ENCODE data around the gene FHIP1B. TPM values are rescaled to one million over a fixed set of nuclear protein-coding genes. Genes with fewer than 3 reads are reported as not detected.

Gene FHIP1B
- total RNA-seq (2022; extraction: Qiagen RNA extraction), result 13.4 to 18.5 TPM (median 17.1 TPM) in 5 replicates

DNA sequence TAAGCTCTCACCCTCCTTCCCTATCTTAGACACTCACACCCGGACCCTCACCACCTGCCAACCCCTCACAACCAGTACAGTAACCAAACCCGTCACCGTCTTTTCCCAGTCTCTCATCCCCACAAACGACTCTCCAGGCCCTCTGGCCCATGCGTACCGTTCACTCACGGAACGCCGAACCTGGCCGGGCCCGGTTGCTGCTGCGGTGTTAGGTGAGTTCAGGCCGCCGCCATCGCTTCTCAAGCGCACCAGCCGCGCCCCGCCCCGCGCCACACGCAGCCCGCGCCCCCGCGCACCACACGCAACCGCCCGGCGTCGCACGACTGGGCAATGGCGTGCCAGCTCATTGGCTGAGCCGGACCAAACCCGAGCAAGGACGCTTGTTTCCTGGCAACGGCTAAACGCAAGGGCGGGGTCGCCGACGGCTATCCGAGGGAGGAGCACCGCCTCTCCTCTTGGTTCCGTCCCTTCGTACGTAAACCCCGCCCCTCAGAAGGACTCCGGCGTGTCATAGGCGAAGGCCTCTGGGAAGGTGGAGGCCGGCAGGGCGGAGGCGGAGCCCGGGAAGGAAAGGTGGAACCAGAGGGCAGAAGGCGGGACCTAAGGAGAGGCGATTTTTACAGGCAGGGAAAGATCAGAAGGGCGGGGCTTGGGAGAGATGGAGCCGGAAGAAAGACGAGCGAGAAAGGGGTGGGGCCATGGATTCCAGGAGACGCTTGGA lies at the start of gene FHIP1B:
FHIP1B (minus strand) TSS at position 250 of the 721 bp plus-strand sequence. CDS start 10,120 bp downstream, outside the sequence.

DNA sequence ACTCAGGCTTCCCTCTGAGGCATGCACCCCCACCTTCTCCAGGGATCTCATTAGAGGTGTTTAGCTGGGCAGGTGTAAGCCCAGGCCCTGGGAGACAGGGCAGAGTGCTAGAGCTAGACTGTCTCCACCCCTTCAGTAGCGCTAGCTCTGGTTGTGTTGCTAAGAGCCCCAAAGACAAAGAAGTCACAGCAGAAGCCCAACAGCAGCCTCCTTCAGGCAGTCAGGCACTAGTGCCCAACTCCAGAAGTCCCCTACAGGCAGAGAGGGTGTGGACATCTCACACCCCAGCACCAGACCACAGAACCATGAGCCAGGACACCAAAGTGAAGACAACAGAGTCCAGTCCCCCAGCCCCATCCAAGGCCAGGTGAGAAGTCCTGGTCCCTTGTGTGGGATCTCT lies 4.5 kb upstream of the FHIP1B start, which contains the start of gene CNGA4:
CNGA4 (plus strand) TSS at position 188 of the 400 bp plus-strand sequence; CDS start at position 306, 118 bp downstream.

DNA sequence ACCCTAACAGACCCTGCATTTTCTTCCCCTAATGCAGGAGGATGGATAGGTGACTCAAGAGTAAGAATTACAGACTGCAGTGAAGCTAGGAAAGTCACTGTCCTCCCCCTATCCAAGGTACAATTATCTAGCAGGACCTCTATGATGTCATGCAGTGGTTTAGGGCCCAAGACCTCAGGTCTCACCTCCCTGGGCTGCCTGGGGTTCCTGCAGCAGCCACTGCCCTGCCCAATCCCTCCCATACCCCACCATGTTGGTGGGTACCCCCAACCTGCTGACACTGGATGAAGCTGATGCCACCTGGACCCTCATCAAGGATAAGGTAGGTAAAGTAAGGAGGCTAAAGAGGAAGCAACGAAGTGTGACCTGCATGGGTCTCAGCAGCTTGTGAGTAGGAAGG lies 29.1 kb downstream of the FHIP1B start, which contains the start of gene C11orf42:
C11orf42 (plus strand) TSS at position 192 of the 400 bp plus-strand sequence; CDS start at position 251, 59 bp downstream.

DNA sequence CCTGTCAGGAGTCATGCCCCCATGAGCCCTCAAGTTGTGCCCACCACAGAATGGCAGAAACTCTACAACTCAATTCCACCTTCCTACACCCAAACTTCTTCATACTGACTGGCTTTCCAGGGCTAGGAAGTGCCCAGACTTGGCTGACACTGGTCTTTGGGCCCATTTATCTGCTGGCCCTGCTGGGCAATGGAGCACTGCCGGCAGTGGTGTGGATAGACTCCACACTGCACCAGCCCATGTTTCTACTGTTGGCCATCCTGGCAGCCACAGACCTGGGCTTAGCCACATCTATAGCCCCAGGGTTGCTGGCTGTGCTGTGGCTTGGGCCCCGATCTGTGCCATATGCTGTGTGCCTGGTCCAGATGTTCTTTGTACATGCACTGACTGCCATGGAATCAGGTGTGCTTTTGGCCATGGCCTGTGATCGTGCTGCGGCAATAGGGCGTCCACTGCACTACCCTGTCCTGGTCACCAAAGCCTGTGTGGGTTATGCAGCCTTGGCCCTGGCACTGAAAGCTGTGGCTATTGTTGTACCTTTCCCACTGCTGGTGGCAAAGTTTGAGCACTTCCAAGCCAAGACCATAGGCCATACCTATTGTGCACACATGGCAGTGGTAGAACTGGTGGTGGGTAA lies 35.1 kb downstream of the FHIP1B start, which contains the start of gene OR52W1:
OR52W1 (plus strand) TSS at position 51 of the 637 bp plus-strand sequence; CDS start at position 51, 0 bp downstream.

DNA sequence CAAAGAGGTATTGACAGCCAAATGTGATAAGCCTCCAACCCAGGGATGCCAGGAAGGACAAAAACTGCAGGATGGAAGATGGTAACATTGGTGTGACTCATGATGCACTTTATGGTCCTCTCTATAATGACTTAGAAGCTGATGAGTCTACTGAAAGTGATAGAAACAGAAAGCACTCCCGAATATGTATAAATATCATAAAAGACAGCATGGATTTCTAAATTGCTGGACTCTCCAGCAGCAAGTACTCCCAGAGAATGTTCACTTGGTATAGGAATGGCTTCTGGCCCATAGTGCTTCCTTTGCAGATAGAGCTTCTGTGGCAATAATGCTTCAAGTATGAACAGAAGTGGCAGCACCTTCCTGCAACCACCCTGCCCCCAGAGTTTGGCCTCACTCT lies 64.2 kb downstream of the FHIP1B start, which contains the start of gene OR52B2:
OR52B2 (minus strand) TSS at position 101 of the 400 bp plus-strand sequence; CDS start at position 101, 0 bp downstream.

Other genes starting within 250 kb of the FHIP1B start
- not detected in 5 replicates for gene OR52L1, start 247.7 kb downstream of the FHIP1B start, total RNA-seq (2022; extraction: Qiagen RNA extraction)
- not detected in 5 replicates for gene OR56A4, start 227.7 kb downstream of the FHIP1B start, total RNA-seq (2022; extraction: Qiagen RNA extraction)
- gene OR56A1, start 203.9 kb downstream of the FHIP1B start, total RNA-seq (2022; extraction: Qiagen RNA extraction), result not detected in 5 replicates
- not detected in 5 replicates for gene OR56B4, start 127.0 kb downstream of the FHIP1B start, total RNA-seq (2022; extraction: Qiagen RNA extraction)
- not detected in 5 replicates for gene OR52B2, start 64.3 kb downstream of the FHIP1B start, total RNA-seq (2022; extraction: Qiagen RNA extraction)
- not detected in 5 replicates for gene OR52W1, start 35.4 kb downstream of the FHIP1B start, total RNA-seq (2022; extraction: Qiagen RNA extraction)
- gene C11orf42, start 29.1 kb downstream of the FHIP1B start, total RNA-seq (2022; extraction: Qiagen RNA extraction), result not detected in 5 replicates
- 0.06 to 0.09 TPM (median 0.07 TPM) in 5 replicates for gene CNGA4, start 4.5 kb upstream of the FHIP1B start, total RNA-seq (2022; extraction: Qiagen RNA extraction)
- gene CCKBR, start 25.2 kb upstream of the FHIP1B start, total RNA-seq (2022; extraction: Qiagen RNA extraction), result not detected in 5 replicates
- 18.1 to 27.0 TPM (median 23.8 TPM) in 5 replicates for gene CAVIN3, start 85.9 kb upstream of the FHIP1B start, total RNA-seq (2022; extraction: Qiagen RNA extraction)
- gene SMPD1, start 155.8 kb upstream of the FHIP1B start, total RNA-seq (2022; extraction: Qiagen RNA extraction), result 9.1 to 11.5 TPM (median 10.3 TPM) in 5 replicates
- gene APBB1, start 184.5 kb upstream of the FHIP1B start, total RNA-seq (2022; extraction: Qiagen RNA extraction), result 16.5 to 19.3 TPM (median 17.6 TPM) in 5 replicates
- gene HPX, start 206.4 kb upstream of the FHIP1B start, total RNA-seq (2022; extraction: Qiagen RNA extraction), result 0.31 to 0.55 TPM (median 0.40 TPM) in 5 replicates
- gene TRIM3, start 239.3 kb upstream of the FHIP1B start, total RNA-seq (2022; extraction: Qiagen RNA extraction), result 11.8 to 22.6 TPM (median 18.1 TPM) in 5 replicates
- gene ARFIP2, start 246.7 kb upstream of the FHIP1B start, total RNA-seq (2022; extraction: Qiagen RNA extraction), result 48.7 to 56.6 TPM (median 52.4 TPM) in 5 replicates
- 23.3 to 27.0 TPM (median 25.8 TPM) in 5 replicates for gene TIMM10B, start 246.9 kb upstream of the FHIP1B start, total RNA-seq (2022; extraction: Qiagen RNA extraction)